ENCODE results near the gene ARHGEF40.
A peak's percentile ranks its signal among the peaks of the same experiment; 100 is the strongest.

GRCh38 chr14:21103710-21104447 is 33.8 kb downstream of the ARHGEF40 start:
- TF ChIP-seq POLR2AphosphoS5 (IDR thresholded peaks at IDR 0.05; ENCODE audit: borderline replicate concordance, low read depth, low read length) (peak; percentile 84), EZH2 (IDR thresholded peaks at IDR 0.05) (no peak)
